Ovary (tissue), 9 donors: Measurements from ENCODE around the gene SUGCT. TPM values are rescaled to one million over a fixed set of nuclear protein-coding genes. Genes with fewer than 3 reads are reported as not detected.
A peak's percentile ranks its signal among the peaks of the same experiment; 100 is the strongest.

Source experiments
- DNase-seq, 5 donors: peaks; one replicate each; pipeline ENCODE4 v3.0.0-alpha.2; 2019 to 2020
- H3K27ac ChIP-seq, 2 donors: fragments of 200-600 bp; one replicate each; pipeline versions ENCODE4 v1.5.1 to v1.8.0; 2019 to 2022
- H3K27me3 ChIP-seq: fragments of 200-600 bp; one replicate; pipeline ENCODE4 v1.8.0; 2022
- H3K36me3 ChIP-seq: fragments of 200-600 bp; sonication (generic); one replicate; pipeline ENCODE4 v1.5.1; 2019
- H3K4me1 ChIP-seq: one replicate; pipeline ENCODE4 v1.8.1; 2013; ENCODE audit warnings: mild to moderate bottlenecking, moderate library complexity; ENCODE audit not compliant: insufficient read depth
- H3K4me3 ChIP-seq: fragments of 200-600 bp; sonication (generic); one replicate; pipeline ENCODE4 v1.5.1; 2017
- H3K9me3 ChIP-seq, 2 donors: fragments of 200-600 bp in 1 of 2; sonication (generic) in 1 of 2; one replicate each; pipeline versions ENCODE4 v1.5.1 to v1.8.1; 2013 to 2019; ENCODE audit warnings: mild to moderate bottlenecking in 1 of 2, moderate library complexity in 1 of 2
- EP300 ChIP-seq: sonication (generic); formaldehyde crosslinking; IDR thresholded peaks from one replicate; pipeline ENCODE4 v1.6.1; 2017; ENCODE audit warnings: antibody characterized with exemption
- POLR2A ChIP-seq: fragments of 450-650 bp; IDR thresholded peaks from one replicate; pipeline ENCODE4 v1.6.1; 2017; ENCODE audit warnings: antibody characterized with exemption, mild to moderate bottlenecking, moderate library complexity
- WGBS, 3 donors: extraction: QIAGEN DNeasy Blood & Tissue Kit in 1 of 3; methylation state at CpG; one replicate each; pipeline versions ENCODE4 v1.1.5 to v1.1.7; 2013 to 2017; 5-methylcytosine and 5-hydroxymethylcytosine counted together
- intact Hi-C, 4 donors: fragments of 100-400 bp; cut with DNase I; formaldehyde crosslinking; loops; one replicate each; pipeline versions ENCODE4 v1.11.0 to v1.15.1; 2022 to 2023
- polyA plus RNA-seq, 2 donors: library from polyadenylated mRNA; stranded (reverse); fragments of 200-250 nt in 1 of 2; fragments of 350-450 nt in 1 of 2; fragmentation: Illumina TruSeq in 1 of 2; extraction: RNeasy Lipid Tissue Mini Kit (QIAGEN cat#74804) in 1 of 2; gene quantifications; one replicate each; pipeline ENCODE4 v1.2.3, GENCODE V29; 2013 to 2014
- total RNA-seq, 7 donors: library from RNA; depleted of rRNA in 2 of 7; stranded (reverse); fragments of >200 nt in 2 of 7; fragmentation: NEBNext Ultra II Directional in 3 of 7; extraction: Animal tissue kit (Norgen Biotek cat#: 25700) in 3 of 7; gene quantifications; one replicate each; pipeline versions ENCODE4 v1.1.0 to v1.2.4, GENCODE V29; 2016 to 2023
- TF ChIP-seq, protein P1 (sequence below), 3 donors: fragments of 450-650 bp in 2 of 3; fragments of 200-600 bp in 1 of 3; IDR thresholded peaks; one replicate each; pipeline versions ENCODE4 v1.5.1 to v1.8.0; 2016 to 2022; ENCODE audit warnings: antibody characterized with exemption in 3 of 3, mild to moderate bottlenecking in 1 of 3
- donor health status: DM: no; HTN: no; CAD: no; lungs with moderate emphysema.
- donor health status: DM: no; HTN: no; CAD: no.
- donor health status: Bipolar disorder and iron deficiency.
- donor health status: DM: yes; HTN: yes; CAD: no.
- donor health status: DM: no; HTN: no; CAD: no.
- donor health status: DM: yes; HTN: yes; CAD: no.

SUGCT gene
- total and polyA plus RNA-seq, 9 donors = 3.4 to 9.3 (median 7.8) TPM

DNA sequence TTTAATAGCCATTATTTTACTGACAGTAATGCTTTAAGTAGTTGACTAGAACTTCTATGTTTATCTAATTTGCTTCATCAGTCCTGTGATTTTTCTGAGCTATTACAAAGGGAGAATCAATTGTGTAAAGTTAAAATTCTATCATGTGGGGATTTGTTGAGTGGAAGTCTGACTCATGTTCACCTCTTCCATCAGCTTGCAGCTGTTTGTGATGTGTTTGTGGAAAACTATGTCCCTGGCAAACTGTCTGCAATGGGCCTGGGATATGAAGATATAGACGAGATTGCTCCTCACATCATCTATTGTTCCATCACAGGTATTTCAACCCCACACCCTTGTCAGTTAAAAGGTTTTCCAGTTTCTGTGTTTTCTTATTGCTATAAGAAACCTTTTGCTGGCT, 59.9 kb downstream of the SUGCT start:
- Histone ChIP-seq H3K4me1 (no peaks in the 10 kb centered on the region), H3K9me3 (no peaks in the 10 kb centered on the region), H3K27me3 (no peaks in the 10 kb centered on the region), H3K36me3 (no peaks in the 10 kb centered on the region), H3K27ac (peak overlapping the region in 1 of 2 donors; percentile 32), H3K4me3 (no peak overlapping the region)
- DNase-seq = peak in 1 of 5 donors; percentile 13
- TF ChIP-seq POLR2A = no peak
- TF ChIP-seq, protein P1, sequence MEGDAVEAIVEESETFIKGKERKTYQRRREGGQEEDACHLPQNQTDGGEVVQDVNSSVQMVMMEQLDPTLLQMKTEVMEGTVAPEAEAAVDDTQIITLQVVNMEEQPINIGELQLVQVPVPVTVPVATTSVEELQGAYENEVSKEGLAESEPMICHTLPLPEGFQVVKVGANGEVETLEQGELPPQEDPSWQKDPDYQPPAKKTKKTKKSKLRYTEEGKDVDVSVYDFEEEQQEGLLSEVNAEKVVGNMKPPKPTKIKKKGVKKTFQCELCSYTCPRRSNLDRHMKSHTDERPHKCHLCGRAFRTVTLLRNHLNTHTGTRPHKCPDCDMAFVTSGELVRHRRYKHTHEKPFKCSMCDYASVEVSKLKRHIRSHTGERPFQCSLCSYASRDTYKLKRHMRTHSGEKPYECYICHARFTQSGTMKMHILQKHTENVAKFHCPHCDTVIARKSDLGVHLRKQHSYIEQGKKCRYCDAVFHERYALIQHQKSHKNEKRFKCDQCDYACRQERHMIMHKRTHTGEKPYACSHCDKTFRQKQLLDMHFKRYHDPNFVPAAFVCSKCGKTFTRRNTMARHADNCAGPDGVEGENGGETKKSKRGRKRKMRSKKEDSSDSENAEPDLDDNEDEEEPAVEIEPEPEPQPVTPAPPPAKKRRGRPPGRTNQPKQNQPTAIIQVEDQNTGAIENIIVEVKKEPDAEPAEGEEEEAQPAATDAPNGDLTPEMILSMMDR (IDR thresholded peaks at IDR 0.05) = no peak
- TF ChIP-seq EP300 = no peak
- intact Hi-C loops = no loop called here
- WGBS, 3 donors = 6 to 19% (median 10%) methylated on average over 1 of the region's 1 CpG

DNA sequence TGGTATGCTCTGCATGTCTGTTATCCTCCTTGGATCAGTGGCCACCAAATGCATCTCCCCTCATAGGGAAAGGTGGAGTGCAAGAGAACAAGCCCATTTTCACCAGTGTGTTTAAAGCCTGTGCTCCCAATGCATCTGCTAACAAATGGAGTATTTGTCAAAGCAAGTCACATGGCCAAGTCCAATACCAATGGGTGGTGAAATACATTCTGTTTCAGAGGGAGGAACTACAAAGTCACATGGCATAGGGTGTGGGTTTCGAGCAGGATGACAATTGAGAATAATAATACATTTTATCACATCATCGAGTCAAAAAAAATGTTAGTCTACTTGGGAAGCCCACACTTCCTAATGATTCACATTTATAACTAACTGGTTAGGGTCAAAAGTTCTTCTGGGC, 62.7 kb downstream of the SUGCT start:
- H3K4me3 ChIP-seq = no peak overlapping the region
- H3K4me1 ChIP-seq = no peaks in the 10 kb centered on the region
- no peak for TF ChIP-seq EP300
- no peak for TF ChIP-seq POLR2A
- intact Hi-C loops = no loop called here
- no peaks in the 10 kb centered on the region for H3K27me3 ChIP-seq
- WGBS, 3 donors = 86 to 95% (median 86%) methylated on average over 2 of the region's 2 CpGs
- H3K36me3 ChIP-seq = no peaks in the 10 kb centered on the region
- no peaks in the 10 kb centered on the region for H3K9me3 ChIP-seq
- no peak overlapping the region for H3K27ac ChIP-seq
- DNase-seq = no peak

DNA sequence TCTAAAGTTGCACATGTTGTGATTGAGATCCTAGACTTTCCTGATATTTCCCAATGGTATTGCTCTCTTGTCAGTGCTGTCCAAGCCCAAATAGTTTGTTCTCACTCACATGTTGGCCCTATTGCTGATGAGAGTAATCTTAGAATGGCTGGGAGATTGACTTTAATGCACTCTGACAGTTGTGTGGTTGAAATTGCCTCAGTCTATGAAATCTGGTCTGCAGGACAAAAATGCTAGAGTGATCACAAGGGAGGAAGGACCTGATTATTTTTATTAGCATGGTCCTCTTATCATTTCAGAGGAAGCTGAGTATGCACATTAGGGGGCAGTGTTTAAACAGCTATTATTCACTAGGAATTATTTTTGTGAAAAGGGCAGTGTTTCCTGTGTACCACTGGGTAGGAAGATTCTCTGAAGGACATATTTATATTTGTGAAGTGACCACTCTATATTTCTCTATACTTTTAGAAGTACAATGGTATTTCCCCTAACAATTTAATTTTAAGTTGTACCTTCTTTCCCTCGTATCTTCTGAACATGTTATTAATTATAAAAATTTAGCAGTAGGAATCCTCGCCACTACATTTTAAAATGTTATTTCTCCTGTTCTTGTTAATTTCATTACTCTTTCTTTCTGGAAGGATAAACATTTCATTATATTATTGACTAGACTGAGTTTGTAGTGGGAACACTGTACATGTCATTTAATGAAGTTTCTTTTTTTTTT, 64.4 kb downstream of the SUGCT start:
- intact Hi-C loops = no loop called here
- Histone ChIP-seq H3K4me1 (peaks cover 3% of the 10 kb centered on the region), H3K36me3 (no peaks in the 10 kb centered on the region), H3K4me3 (no peak overlapping the region), H3K27me3 (no peaks in the 10 kb centered on the region), H3K27ac (no peak overlapping the region), H3K9me3 (no peaks in the 10 kb centered on the region)
- TF ChIP-seq EP300 (no peak), POLR2A (no peak)
- TF ChIP-seq, protein P1 (IDR thresholded peaks at IDR 0.05) = no peak
- WGBS, 3 donors = 41 to 92% (median 84%) methylated on average over 2 of the region's 2 CpGs
- no peak for DNase-seq

DNA sequence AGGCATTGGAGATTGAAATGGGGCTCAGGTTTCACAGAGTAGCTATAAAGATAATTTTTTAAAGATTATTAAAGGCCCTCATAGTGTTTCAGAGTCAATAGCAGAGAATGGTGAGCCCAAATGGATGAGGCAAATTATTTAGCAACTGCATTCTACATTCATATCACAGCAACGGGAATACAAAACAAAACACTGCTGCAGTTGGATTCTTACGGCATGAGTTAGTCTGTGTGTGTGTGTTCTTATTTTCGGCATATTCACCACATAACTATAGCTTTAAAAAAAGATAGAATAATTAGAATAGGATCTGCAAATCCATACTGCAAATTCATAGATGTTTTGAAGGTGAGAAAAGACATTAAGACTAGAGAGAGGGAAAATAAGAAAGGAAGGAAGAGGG, 66.0 kb downstream of the SUGCT start:
- H3K27me3 ChIP-seq = no peaks in the 10 kb centered on the region
- H3K9me3 ChIP-seq = no peaks in the 10 kb centered on the region
- 9 to 17% (median 11%) methylated on average over 3 of the region's 3 CpGs for WGBS, 3 donors
- no peak for DNase-seq
- TF ChIP-seq POLR2A (no peak), EP300 (no peak)
- TF ChIP-seq, protein P1 (IDR thresholded peaks at IDR 0.05) = no peak
- no peaks in the 10 kb centered on the region for H3K36me3 ChIP-seq
- intact Hi-C loops = no loop called here
- H3K4me3 ChIP-seq = no peak overlapping the region
- peaks cover 3% of the 10 kb centered on the region for H3K4me1 ChIP-seq
- no peak overlapping the region for H3K27ac ChIP-seq

DNA sequence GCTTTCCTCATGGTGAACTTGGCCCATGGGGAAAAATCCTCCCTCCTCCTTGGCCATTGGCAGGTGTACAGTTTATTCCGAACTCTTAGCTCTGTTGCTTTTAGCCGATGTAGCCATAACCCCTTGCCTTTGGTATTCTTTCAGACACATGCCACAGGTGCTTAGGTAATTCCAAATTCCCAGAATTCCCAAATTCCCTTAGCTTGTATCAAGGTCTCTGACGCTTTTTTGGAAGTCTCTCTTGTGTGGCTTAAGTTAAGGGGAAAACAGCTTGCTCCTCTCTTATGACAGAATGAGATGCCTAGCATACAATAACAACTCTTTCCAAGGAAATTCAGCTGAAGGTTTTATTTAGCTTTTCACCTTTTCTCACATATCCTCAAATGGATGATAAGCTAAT, 68.0 kb downstream of the SUGCT start:
- Histone ChIP-seq H3K36me3 (no peaks in the 10 kb centered on the region), H3K27ac (no peak overlapping the region), H3K27me3 (no peaks in the 10 kb centered on the region), H3K9me3 (no peaks in the 10 kb centered on the region), H3K4me3 (no peak overlapping the region), H3K4me1 (peaks cover 3% of the 10 kb centered on the region)
- TF ChIP-seq POLR2A = no peak
- no peak for TF ChIP-seq EP300
- TF ChIP-seq, protein P1 (IDR thresholded peaks at IDR 0.05) = no peak
- WGBS, 3 donors = 17 to 19% (median 18%) methylated on average over 3 of the region's 3 CpGs
- no peak for DNase-seq
- intact Hi-C loops = no loop called here
